Erythroblast (primary cell): ENCODE data around the gene SLCO2A1.

Experiments used
- GATA1 ChIP-seq: IDR thresholded peaks from 2 replicates; pipeline ENCODE4 v1.6.1; 2011; ENCODE audit warnings: low read depth, mild to moderate bottlenecking, control low read depth, low read length, moderate library complexity
- POLR2A ChIP-seq: IDR thresholded peaks from 2 replicates; pipeline ENCODE4 v1.6.1; 2011; ENCODE audit warnings: mild to moderate bottlenecking, low read length

DNA sequence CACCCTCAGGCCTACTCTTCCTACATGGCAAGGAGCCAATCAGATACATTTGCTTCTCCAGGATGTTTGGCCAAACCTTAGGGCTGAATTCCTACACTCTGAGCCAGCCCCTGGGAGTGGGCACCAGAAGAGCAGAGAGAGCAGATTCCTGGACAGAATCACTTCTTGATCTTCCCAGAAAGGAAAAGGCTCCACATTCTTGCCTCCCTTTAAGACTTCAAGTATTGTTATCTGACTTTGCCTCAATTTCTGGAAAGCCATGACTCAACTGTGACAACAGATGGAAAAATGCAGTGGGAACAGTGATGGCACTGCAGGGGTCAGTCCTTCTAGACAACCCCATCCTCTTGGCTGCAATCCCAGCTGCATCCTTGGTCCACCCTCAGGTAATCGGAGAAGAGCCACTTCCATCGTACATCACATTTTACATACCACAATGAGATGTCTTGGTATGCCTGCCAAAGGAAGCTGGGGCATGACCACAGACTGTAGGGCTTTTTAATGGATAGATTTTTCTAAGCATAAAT is 21.0 kb downstream of the SLCO2A1 start:
- no peak for TF ChIP-seq POLR2A
- TF ChIP-seq GATA1, result no peak
